Activated CD4-positive, alpha-beta T cell treated with anti-CD3 and anti-CD28 coated beads, Interleukin-2, Interleukin-4, amounts not matched to agents 100 ng/mL and 50 ng/mL, durations not matched to agents 16 hours and 8 hours (primary cell): ENCODE data around the gene GATAD2B.

Source experiments
- DNase-seq: peaks from one replicate; pipeline ENCODE4 v3.0.0-alpha.2; 2020; ENCODE audit warnings: low spot score

GATAD2B gene

DNA sequence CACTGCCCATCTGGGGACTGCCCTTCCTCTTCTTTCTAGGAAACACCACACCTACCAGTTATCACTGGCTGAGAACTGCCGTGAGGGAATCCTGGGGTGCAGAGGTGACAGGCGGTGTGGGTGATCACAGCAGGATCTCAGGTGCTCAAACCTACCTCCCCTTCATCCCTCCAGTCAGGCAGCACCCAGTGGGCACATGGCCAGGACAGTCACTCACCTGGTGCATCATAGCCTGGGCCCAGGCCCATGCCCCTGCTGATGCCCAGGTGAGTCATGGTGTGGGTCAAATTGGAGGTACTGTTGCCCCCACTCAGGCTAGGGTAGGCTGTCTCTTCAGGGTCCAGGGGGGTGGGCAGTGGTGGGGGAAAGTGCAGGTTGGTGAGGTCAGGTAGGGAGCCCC, 29.0 kb upstream of the GATAD2B start:
- no peak for DNase-seq

DNA sequence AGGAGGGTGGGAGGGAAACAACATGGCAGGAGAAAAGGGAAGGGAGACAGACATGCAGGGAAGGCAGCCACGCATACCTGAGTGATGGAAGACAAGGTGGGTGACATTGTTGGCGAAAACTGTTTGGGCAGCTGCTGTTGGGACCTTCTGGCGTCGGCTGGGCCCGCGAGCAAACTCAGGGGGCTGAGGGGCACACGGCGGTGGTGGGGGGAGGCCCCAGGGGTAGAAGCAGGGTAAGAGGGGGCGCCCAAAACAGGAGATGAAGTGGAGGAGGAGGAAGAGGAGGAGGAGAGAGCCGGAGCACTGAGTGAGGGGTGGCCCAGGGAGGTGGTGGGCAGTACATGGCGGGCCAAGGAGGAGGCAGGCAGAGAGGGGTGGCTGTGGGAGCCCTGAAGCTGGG, 28.4 kb upstream of the GATAD2B start:
- DNase-seq, result no peak

DNA sequence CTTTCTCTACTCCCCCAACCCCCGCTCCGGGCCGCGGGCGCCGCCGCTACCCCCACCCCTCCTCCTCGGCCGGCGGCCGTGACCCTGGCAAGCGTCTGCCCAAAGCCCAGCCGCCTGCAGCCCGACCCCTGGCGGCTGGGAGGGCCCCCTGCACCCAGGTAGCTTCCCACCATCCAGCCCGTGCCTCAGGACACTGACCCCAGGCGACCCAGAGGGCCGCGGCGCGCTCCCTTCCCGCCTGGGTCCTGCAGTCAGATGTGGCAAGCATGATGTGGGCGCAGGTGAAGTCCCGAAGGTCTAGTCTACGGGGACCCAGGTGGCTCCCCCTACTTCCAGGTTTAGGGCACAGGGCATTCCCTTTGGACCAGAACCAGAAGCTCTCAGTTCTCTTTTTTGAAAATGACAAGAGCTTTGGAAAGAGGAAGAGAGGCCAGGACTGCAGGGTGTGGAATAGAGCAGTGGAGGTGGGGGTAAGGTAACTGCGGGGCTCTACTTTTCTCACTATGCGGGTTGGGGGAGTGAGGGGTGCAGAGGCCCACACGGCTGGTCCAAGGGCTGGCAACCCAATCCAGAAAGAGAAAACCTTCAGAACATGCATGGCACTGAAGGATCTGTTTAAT, 24.0 kb upstream of the GATAD2B start, which contains the start of gene DENND4B:
DENND4B (minus strand) TSS at position 97 of the 620 bp plus-strand sequence. CDS start 2,344 bp downstream, outside the sequence.
- peak; percentile 80 for DNase-seq

DNA sequence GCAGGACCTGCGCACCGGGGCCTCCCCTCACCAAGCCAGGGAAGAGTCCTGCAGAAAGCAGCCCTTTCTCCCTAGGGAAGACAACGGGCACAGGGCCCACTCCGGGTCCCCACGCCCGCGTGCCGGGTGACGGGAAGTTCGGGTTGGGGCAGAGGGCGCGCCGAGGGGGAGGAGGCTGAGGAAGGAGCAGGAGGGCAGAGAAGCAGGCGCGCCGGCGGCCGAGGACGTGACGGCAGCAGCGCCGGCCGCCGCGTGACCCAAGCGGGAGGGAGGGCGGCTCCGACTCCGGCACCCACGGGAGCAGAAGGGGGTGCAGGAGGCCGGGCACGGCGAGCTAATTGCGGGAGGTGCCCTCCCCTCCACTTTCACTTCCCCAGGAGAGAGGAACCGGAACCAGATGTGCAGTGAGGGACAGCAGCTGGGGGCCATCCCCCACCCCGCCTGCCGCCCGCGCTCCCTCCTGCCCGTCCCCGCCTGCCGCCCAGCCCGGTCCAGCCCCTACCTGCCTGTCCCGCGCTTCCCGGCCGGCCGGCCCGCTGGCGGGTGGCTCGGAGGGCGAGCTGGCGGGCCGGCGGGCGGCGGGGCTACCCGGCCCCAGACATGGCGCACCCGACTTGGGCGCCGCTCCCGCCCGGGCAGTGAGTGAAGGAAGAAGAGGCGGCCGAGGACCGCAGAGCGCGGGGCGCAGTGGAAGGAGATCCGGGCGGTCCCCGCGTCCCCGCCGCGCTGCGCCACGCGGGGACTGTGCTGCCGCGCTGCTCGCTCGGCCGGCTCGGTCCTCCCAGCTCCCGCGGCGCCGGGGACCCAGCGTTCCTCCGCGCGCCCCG, 23.2 kb upstream of the GATAD2B start:
- peak; percentile 73 for DNase-seq

DNA sequence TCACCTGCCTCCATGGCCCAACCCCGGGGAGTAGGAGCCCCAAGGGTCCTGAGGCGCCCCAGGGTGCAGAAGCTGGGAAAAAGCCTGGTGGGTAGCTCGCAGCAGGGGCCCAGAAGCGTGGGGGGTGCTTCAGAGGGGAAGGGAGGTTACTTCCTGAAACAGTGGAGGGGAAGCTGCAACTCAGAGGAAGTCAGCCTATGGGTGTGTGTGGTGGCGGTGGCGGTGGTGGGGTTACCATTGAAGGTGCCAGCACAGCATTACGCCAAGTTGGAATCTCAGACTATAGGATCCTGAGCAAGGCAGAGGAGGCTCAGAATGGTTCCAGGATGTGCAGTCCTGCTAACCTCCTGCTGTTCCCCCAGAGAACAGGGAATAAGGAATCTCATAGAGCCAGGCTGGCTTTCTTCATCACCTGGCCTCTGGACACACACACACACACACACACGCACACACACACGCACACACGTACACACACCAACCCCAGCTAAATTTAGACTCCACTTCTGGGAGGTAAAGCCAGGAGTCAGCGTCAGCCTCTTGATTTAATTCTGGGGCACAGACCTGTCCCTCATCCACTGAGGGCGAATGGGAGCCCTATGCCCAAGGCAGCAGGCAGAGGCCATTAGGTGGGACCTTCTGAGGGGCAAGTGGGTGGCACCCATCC, 22.5 kb upstream of the GATAD2B start:
- peak; percentile 82 for DNase-seq

DNA sequence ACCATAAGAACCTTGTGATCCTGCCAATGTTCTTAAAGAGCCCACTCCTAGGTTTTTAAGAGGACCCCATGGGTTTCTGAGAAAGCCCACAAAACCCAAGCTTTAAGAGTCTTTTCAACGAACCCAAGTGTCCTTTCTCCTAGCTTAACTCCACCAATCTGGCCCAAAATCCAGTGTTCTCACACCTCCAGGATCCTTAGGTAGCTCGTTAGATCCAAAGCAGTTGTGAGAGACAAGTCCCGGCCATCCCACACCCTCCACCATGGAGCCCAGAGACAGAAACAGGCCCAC, 22.0 kb upstream of the GATAD2B start:
- DNase-seq, result no peak

DNA sequence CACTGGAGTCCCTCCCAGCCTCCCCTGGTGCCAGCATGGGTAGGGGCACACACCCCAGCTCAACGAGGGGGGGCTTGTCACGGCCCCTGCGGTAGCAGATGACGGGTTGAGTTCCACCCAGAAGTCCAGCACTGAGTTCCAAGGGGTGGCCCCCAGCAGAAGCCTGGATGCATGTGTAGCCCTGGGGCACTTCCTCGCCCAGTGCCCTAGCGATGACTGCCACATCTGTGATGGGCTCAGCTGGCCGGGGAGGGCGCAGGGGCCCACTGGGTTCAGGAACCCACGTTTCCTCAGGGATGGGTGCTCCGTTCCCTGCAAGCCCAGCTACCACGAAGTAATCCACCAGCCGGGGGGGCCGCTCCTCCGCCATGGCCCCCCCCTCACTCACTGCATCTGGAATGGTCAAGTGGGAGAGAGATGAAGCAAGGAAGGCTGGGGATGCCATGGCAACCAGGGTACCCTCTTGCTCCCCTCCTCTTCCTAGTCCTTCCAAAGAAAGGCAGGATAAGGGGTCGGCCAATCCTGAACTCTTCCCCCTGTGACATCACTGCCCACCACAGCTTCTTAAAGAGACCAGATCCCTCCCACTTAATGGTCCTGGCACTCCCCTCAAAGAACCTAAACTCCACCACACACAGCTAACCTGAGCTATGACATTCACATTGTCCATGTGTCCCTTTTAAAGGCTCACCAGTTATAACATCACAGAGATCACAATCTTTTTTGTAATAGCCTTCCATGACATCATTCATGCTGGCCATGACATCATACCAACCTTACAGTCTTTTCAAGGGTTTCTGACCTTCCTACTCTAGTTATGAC, 21.4 kb upstream of the GATAD2B start:
- DNase-seq, result no peak

DNA sequence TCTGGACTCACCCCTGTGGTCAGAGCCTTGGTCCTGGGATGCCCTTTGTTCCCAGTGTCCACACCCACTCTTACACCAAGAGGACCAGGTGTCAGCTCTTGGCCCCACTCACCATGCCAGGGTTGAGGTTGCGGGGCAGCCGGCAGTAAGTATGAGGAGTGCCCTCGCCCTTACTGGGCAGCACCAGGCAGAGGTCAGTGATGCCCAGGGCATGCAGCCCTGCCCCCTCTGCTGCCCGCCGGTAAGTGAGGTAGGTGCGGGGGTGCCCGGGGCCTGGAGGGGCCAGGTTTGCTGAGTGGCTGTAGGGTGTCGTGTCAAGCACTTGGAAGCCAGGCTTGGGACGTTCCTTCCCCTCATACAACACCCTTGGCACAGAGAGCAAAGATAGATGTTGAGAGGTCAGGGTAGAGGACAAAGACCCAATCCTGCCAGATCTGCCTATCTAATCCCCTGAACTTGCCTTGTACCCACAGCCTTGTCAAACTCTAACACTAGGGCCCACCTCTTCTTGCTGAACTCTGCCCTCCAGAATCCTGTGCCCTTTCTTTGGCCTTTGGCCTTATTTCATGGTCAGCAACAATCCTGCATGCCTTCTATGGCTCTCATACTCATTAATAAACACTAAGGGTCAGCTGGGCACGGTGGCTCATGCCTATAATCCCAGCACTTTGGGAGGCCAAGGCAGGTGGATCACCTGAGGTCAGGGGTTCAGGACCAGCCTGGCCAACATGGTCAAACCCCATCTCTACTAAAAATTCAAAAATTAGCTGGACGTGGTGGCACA, 20.2 kb upstream of the GATAD2B start:
- DNase-seq, result no peak

DNA sequence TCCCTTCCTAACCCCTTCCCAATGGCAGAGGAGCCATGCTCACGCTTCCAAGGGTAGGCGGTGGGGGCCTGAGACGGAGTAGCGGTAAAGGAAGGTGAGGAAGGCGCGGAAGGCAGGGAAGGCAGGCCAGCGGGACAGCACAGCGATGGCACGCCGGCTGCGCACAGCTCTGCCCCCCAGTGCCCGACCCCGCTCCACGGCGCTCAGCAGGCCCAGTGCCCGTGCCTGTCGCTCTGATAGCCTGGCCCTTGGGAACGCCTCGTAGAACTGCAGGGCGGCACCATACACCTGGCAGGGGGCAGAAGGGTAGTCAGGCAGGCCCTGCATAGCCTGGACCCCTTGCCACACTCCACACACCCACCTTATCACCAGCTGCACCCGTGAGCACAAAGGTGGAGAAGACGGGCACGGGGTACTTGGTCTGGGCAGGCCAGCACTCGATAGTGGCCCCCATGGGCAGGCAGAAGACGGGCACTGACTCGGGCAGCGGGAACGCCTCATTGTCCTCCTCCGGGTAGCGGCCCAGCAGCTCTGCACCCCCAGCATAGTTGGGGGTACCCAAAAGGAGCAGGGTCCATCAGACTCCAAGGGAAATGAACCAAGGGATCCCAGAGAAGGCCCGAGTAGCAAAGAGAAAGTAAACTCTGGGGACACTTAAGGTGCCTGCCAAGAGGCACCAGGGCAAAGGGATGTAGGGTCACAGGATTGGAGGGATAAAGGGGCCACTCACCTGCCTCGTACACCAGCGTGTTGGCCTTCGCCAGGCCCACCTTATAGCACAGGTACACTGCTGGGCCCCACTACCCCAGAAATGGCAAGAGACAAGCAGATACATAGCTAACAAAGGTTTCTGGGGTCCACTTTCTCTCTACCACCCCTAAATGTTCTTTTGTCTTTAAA, 19.3 kb upstream of the GATAD2B start:
- DNase-seq, result no peak

DNA sequence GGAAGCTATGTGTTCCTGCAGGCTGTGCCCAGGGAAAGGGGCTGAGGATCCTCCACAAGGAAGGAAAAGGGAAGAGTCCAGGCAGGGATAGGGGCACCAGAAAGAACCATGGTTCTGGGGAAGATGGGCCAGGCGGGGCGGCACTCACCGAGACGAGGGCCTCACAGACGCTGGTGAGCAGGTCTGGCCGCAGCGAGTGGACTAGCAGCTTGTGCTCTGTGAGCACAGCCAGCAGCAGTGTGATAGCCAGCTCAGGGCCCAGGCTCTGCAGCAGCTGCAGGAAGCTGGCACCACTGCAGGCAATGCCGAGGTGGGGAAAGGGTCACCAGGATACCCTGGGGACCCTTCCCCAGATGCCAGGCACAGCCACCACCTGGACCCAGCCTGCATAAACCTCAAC, 18.0 kb upstream of the GATAD2B start:
- no peak for DNase-seq

DNA sequence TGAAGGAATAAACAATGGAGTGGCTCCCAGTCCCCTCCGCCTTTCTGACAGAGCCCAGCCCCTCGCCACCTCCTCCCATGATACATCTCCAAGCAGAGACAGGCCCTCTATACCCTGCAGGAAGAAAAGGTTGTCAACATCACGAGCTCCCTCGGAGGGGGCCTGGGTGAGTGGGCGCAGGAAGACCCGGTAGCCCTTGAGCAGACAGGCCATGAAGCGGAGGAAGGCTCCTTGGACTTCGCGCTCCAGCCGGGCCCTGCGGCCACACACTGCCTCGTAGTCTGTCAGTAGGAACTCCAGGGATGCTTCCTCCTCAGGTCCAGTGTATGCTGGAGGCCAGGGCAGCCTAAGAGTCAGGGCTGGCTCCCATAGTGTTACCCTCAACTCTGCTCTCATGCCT, 16.7 kb upstream of the GATAD2B start:
- DNase-seq, result no peak

DNA sequence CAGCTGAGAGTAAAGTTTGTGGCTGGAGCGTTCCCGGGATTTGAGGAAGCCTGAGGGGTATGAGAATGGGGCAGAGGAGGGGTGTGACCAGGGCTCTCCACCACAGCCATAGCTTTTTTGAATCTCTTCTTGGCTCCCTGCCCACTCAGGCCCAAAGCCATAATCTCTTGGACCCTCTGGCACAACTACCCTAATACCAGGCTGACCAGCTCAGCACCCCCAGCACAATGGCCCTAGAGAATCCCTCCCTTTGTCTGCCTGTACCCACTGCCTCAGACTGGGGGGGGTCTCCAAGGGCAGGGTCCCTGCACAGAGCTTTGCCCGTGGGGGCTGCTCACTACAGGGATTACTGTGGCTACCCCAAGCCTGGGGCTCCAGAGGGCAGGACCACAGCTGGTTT, 16.2 kb upstream of the GATAD2B start:
- no peak for DNase-seq

DNA sequence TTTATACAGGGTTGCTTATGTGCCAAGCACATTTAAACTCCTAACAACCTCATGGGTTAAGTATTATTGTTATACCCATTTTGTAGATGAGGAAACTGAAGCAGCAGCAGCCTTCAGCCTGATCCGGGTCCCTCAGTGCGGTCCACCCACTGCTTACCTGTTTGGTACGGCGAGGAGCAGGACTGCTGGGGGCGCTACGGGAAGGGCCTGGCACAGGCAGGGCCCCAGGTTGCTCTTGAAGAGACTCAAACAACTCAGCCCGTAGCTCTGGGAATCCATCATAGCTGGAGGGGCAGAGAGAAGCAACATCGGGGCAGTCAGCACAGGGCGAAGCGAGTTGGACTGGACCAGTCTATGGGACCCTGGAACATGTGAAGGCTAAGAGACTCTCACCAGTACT, 14.6 kb upstream of the GATAD2B start:
- DNase-seq, result no peak

DNA sequence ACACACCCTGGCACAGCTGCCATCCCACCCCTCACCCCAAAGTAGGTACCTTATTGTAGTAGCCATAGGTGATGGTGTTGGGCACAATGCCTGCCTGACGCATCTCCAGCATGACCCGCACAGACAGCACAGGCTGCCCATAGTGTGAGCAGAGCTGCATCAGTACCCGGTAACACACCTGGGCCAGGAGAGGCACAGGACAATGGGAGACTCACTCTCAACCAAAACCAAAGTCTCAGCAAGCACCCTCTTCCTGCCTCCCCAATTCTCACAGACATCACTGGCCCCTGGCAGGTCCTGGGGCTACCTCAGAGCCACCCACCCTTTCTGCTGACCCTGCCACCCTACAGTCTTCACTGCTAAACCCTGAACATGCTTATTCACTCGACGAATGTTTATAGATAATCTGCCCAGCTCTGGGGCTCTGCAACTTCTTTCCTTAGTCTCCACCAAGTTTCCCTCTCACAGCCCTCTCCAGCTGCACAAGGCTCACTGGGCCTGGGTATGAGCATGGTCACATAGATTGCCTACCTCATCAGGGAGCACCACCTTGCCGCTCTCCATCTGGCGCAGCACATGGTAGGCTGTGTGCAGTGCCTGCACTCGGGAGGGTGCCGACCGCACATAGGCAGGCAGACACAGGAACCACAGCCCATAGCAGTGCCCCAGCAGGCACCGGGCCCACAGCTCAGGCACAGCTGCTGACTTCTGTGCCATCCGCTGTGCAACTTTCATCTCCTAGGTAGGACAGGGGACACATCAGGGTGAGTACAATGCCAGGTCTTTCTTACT, 13.4 kb upstream of the GATAD2B start:
- DNase-seq, result no peak

DNA sequence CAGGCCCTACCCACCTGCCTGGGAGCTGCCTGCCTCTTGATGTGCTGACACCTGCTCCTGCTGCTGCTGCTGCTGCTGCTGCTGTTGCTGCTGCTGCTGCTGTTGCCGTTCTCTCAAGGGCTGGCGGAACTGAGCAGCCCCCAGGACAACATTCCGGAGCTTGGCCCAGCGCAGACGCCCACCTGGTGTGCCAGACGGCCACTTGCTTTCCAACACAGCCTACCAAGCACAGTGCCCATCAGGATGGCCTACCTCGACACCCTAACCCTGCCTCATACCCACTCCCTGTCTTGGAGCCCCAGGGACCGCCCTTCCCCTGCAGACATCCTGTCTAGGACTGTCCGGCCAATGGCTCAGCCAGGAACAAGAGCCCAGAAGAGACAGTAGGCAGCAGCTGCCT, 12.0 kb upstream of the GATAD2B start:
- no peak for DNase-seq

DNA sequence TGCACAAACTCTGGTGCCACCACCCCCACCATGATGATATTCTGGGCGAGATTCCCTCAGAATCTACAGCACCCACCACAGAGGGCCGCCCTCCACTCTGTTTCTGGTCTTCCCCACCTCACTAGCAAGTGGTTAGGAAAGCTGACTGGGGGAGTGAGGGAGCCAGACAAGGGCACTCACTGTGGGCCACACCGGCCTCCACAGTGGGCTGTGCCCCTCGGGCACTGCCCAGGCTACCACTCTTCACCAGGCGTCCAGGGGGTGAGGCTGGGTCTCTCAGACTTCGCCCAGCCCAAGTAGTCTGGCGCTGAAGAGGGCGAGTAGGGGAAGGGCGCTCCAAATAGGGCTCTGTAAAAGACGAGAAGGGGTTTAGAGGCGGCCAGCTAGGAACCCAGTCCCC, 11.2 kb upstream of the GATAD2B start:
- no peak for DNase-seq

DNA sequence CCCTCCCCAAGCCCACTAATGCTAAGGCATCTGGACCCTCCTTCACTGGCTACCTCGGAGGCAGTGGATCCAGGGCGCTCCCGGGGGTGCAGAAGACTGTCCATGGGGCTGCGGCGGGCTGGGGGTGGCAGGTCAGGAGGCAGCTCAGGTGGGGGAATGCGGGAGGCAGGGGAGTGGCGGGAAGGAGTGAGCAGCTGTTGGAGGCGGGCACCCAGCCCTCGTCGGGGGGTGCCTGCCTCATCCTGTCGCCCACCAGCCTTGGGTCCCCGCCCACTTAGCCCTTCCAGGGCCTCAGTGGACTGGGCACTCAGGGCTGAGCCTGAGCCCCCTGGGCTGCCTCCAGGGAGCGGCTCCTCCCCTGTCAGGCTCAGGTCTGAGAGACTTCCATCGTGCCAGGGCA, 10.7 kb upstream of the GATAD2B start:
- DNase-seq, result no peak

DNA sequence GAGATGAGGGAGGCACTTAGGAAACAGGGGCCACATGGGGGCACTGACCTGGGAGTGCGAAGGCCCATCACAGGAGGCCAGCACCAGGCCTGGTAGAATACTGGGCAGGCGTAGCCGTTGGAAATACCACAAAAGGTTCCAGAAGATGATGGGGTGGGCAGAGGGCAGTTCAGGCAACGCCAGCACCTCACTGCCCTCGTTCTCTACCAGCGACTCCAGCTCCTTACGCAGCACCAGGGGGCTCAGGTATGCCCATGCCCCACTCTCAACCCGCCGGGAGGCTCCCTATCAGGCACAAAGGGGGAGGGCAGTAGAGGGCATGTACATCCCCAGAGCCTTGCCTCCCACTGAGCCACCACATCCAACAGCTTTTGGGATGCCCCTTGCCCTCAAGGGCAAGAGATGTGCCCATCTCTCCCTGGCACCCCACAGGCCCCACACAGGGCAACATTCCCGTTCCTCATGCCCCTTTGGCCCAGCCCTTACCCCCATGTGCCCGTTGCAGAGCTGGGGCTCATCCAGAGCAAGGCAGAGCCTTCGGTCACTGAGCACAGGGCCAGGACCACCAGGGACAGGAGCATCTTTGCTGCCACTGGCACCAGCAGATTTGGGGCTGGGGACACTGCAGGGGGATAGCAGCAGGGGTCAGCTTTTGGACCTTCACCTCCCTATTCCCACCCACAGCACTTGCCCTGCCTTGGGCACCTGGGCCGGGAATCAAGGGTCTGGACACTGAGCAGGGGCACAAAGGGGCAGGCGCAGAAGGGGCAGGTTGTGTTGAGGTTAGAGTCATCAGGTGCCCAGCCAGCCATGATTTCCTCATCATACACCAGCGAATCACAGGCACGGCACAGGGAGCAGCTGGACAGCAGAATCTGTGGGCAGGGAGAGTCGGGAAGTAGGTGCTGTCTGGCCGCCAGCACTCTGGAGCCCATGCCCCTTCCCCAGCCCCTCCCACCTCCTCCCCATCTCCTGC, 9.7 kb upstream of the GATAD2B start:
- DNase-seq, result no peak
